GM18951 (cell line): ENCODE data around the gene UCN2.

ENCODE experiments used
- POLR2A ChIP-seq: IDR thresholded peaks from 4 replicates; pipeline ENCODE4 v1.6.1; 2011; ENCODE audit warnings: mild to moderate bottlenecking; ENCODE audit not compliant: insufficient read length, insufficient read depth; ENCODE audit errors: extremely low read depth
- in situ Hi-C: fragments of 300-500 bp; cut with MboI; formaldehyde crosslinking; loops from one replicate; pipeline ENCODE4 v1.12.0; 2022; ENCODE audit warnings: low sequenced_read_pairs, mixed read lengths, inconsistent platforms; ENCODE audit not compliant: unreplicated experiment

Gene UCN2, protein sequence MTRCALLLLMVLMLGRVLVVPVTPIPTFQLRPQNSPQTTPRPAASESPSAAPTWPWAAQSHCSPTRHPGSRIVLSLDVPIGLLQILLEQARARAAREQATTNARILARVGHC

DNA sequence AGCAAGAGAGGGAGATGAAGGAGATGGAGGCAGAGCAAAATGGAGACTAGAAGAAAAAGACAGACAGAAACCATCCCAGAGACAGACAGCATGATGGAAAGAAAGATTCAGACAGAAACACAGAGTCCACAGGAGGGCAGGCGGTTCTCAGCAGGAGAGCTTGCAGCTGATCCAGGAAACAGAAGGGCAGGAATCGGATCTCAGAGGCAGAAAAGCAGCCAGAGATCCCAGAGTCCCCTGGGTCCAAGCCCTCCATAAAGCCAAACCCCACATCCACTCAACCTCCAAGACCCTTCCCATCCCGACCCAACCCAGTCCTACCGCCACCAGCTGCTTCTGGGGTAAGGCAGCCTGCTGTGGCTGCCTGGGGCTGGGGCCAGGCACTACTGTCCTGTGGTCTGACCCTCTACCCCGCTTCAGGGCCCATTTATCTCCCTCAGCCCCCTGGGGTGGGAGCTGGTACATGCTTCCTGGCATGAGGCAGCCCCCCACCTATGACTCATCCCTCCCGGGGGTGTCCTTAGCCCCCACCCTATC is at the start of gene UCN2:
TSS of gene UCN2 (minus strand) at position 400 of the 537 bp plus-strand sequence. CDS start 657 bp downstream, outside the sequence.
- TF ChIP-seq POLR2A: no peak
- in situ Hi-C loops: no loop called here

GRCh38 chr3:48612309-48612708 is 48.7 kb upstream of the UCN2 start:
- TF ChIP-seq POLR2A: no peak

DNA sequence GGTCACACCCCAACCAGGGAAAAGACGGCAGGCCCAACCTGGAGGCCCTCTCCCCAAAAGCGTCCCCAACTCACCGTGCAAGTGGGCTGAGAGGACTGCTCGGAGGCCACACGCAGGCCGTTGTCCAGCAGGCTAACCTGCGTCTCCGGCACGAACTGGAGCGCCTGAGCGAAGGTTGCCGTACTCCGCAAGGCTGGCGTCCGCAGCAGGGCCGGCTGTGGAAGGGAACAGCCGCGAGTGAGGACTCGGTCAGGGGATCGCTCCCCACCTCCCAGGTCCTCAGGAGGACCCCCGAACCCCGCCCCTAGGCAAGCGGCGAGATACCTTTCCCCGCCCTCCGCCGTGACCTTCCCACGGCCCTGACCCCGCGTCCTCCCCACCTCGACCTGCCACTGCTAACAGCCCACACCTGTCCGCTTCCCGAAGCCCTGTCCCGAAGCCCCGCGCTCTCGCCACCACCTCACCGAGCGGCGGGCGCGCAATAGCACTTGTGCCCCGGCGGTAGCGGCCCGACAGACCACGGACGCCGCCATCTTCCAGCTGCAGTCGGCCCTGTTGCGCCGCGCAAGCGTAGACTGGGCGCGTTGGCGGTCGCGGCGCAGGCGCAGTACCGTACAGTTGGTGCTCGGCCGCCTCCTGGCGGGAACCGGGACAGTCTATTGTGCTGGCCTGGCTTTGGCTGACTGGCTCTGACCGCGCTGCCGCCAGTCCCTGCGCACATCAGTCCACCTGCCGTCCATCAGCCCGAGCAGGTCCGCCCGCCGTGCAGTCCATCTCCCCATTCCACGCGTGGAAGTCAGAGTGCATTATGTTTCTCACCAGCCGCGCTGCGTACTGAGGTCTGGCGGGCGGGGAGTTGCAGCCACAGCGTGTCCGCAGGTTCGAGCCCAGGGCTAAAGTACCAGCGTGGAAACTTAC is 45.8 kb upstream of the UCN2 start, which contains the start of gene UQCRC1:
TSS of gene UQCRC1 (minus strand) at position 559 of the 918 bp plus-strand sequence. CDS start at position 533, 26 bp downstream.
- TF ChIP-seq POLR2A: peak; percentile 98
- in situ Hi-C loops: no loop called here

More at GRCh38 chr3:48612309-48612708, 48.7 kb upstream of the UCN2 start:
- in situ Hi-C loops: no loop called here

GRCh38 chr3:48607519-48607918 is 43.9 kb upstream of the UCN2 start:
- TF ChIP-seq POLR2A: no peak
- in situ Hi-C loops: no loop called here

DNA sequence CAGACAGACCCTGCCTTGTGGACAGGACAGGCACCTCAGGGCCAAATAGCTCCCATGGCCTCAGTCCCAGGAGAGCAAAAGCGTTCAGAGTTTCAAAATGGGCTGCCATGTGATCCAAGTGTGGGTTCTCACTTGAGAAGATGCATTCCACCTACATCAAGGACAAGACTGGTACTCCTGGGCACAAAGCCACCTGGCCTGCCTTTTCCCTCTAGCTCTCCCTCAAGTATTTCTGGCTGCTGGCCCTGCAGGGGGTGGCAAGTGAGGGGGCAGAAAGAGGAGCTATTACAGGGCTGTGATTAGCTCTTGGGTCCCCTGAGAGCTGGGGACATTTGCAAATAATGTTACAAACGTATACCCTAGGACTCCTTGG is 38.0 kb upstream of the UCN2 start:
- no peak for TF ChIP-seq POLR2A

DNA sequence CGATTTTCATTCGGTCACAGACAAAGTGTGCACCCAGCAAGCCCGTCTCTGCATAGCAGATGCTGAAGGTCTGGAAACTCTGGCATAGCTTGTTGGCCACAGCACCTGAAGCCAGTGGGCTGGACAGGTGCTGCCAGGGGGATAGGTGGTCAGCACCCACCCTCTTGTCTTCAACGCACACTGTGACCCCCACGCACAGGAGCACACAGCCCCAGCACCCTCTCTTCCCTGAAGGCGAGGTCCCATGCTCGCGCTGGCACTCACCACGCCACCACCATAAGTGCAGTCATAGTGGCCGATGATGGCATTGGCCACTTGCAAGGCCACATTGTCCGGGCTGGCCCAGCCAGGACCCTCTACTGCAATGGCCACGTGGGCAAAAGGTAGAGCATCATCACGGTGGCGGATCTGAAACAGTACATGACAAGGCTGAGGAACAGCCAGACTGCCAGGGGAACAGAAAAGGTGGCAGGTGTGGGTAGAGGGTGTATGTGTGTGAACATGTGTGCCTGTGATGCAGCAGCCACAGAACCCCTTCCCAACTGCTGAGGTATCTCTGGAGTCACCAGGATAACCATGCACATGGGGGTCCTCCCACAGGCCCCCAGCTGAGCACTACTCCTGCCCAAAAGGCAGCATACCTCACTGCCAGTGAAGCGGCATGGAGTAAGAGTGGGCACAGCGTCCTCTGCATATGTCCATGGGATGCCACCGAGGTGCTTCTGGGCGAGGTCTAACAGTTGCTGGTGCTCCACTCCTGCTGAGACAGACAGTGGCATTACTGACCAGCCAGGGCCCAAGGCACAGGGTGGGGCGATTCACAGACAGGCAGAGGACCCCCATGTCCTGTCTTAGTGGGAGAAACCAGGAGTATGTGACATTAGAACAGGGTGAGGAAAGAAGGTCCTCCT is 37.4 kb upstream of the UCN2 start:
- in situ Hi-C loops: no loop called here
- TF ChIP-seq POLR2A: no peak

More for the DNA sequence above, 38.0 kb upstream of the UCN2 start:
- in situ Hi-C loops: no loop called here

DNA sequence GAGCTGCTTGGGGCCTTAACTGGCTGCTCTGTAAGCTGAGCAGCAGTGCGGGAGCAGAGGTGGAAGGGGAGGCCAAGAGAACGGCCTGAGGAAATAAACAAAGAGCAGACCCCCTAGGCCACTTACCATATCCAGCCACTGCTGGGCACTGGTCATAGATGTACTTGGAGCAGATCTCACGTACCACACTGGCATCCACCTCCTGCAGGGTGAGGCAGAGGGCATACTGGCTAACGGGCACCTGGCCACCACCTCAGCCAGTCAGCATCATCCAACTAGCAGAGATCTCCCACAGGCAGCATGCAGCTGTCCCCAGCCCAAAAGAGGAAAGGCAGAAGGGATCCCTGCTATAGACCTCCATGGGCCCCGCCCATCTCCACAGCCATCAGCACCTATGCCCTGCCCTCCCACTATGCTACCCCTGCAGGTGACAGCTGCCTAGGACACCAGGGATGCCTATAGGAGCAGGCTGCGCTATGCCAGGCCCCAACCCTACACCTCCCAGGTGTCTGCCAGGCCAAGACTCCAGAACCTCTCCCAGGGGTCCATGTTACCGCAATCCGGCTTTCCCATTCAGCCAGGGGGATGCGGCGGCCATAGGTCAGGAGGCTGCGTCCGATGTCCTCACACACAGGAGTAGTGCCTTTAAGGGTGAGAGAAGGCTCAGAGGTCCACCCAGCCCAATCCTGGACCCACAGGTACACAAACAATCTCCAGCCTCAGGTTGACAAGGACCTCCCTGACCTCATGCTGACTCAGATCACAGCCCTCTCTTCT is 36.1 kb upstream of the UCN2 start:
- in situ Hi-C loops: no loop called here
- no peak for TF ChIP-seq POLR2A

DNA sequence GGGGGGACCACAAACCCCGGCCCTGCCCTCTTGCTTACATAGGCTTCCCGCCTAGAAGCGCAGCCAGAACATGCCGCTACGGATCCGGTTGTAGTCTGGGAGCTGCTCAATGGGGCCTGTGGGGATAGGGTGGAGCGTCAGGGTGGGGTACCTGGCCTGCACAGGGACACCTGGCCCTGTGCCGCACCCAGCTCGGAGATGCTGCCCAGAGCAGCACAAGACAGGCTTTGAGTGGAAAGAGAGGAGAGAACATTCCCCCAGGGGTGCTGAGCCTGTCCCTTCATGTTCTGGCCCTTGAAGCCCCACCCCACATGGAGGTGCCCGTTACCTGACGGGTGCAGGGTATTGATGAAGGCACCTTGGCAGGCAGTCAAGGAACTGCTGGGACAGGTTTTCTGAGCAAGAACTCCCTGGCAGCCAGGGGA is 35.5 kb upstream of the UCN2 start:
- in situ Hi-C loops: no loop called here

GRCh38 chr3:48598323-48599076 is 34.9 kb upstream of the UCN2 start:
- in situ Hi-C loops: no loop called here
- TF ChIP-seq POLR2A: no peak

More for the DNA sequence above, 35.5 kb upstream of the UCN2 start:
- no peak for TF ChIP-seq POLR2A

GRCh38 chr3:48597408-48597800 is 33.8 kb upstream of the UCN2 start:
- TF ChIP-seq POLR2A: no peak
- in situ Hi-C loops: no loop called here

- in situ Hi-C loops: no loop called here
- TF ChIP-seq POLR2A: no peak
Measured at GRCh38 chr3:48596676-48597407, 33.3 kb upstream of the UCN2 start.
